Psoas muscle (tissue), 8 donors: ENCODE results near the gene TOE1. TPM values are rescaled to one million over a fixed set of nuclear protein-coding genes. Genes with fewer than 3 reads are reported as not detected.

Source experiments
- ATAC-seq, 4 donors: fragments of 200-7000 bp; cut with Tn5 transposase; one replicate each; pipeline ENCODE4 v1.9.1; 2020; ENCODE audit warnings: moderate library complexity in 3 of 4, mild to moderate bottlenecking in 2 of 4
- DNase-seq, 2 donors: peaks; one replicate each; pipeline ENCODE4 v3.0.0-alpha.2; 2020
- H3K27ac ChIP-seq: fragments of 200-600 bp; one replicate; pipeline ENCODE4 v1.8.0; 2022
- H3K27me3 ChIP-seq, 3 donors: fragments of 200-600 bp in 1 of 3; one replicate each; pipeline versions ENCODE4 v1.6.1 to v1.8.0; 2013 to 2022; ENCODE audit warnings: low read length in 2 of 3, mild to moderate bottlenecking in 2 of 3, moderate library complexity in 1 of 3; ENCODE audit not compliant: insufficient read depth in 3 of 3
- H3K36me3 ChIP-seq, 2 donors: fragments of 200-600 bp in 1 of 2; one replicate each; pipeline versions ENCODE4 v1.6.1 to v1.8.0; 2013 to 2022; ENCODE audit warnings: low read depth in 1 of 2, mild to moderate bottlenecking in 1 of 2, moderate library complexity in 1 of 2; ENCODE audit not compliant: insufficient read depth in 1 of 2
- H3K4me1 ChIP-seq: fragments of 200-600 bp; one replicate; pipeline ENCODE4 v1.8.0; 2022
- H3K4me3 ChIP-seq: fragments of 200-600 bp; one replicate; pipeline ENCODE4 v1.8.0; 2022; ENCODE audit warnings: mild to moderate bottlenecking
- H3K9me3 ChIP-seq: fragments of 200-600 bp; one replicate; pipeline ENCODE4 v1.8.0; 2022
- WGBS, 3 donors: extraction: QIAGEN DNeasy Blood & Tissue Kit; methylation state at CpG; one replicate each; pipeline versions ENCODE4 v1.1.6 to v1.1.7; 2013; 5-methylcytosine and 5-hydroxymethylcytosine counted together
- intact Hi-C, 2 donors: fragments of 100-400 bp; cut with DNase I; formaldehyde crosslinking; loops; one replicate each; pipeline versions ENCODE4 v1.11.0 to v1.14.2; 2022
- polyA plus RNA-seq, 3 donors: library from polyadenylated mRNA; stranded (reverse); fragments of 200-250 nt; gene quantifications; one replicate each; pipeline ENCODE4 v1.2.3, GENCODE V29; 2013
- total RNA-seq, 4 donors: library from RNA; stranded (reverse); fragmentation: NEBNext Ultra II Directional in 2 of 4; extraction: Animal tissue kit (Norgen Biotek cat#: 25700) in 2 of 4; gene quantifications; one replicate each; pipeline versions ENCODE4 v1.2.1 to v1.2.4, GENCODE V29; 2021 to 2023
- TF ChIP-seq, protein P1 (sequence below): fragments of 200-600 bp; IDR thresholded peaks from one replicate; pipeline ENCODE4 v1.8.0; 2022; ENCODE audit warnings: antibody characterized with exemption
- donor health status: healthy with polysubstance abuse.
- donor health status: DM: no; HTN: no; CAD: no; lungs with moderate emphysema.
- donor health status: Bipolar disorder and iron deficiency.
- donor health status: healthy.
- donor health status: DM: yes; HTN: yes; CAD: no.
- donor health status: DM: no; HTN: no; CAD: no.
- donor health status: DM: no; HTN: no; CAD: no.
- donor health status: DM: yes; HTN: yes; CAD: no.

TOE1 gene
- total and polyA plus RNA-seq, 7 donors: 2.7 to 6.7 (median 3.9) TPM

DNA sequence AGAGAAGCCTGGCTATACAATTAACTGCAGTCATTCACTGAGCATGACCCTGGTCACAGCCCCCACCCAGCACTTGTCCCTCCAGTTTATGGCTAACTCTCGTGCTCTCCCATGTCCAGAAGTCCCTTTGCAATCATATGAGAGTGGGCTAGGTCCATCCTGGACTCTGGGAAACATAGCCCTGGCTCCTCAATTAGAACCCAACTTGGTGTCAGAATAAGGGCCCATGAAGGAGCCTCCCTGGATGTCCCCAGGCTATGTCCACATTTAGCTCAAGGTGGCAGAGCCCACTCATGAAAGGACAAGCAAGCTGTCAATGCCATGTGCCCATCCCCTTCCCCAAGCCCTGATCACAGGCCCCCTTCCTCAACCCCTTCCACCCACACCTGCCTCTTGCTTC is 40.7 kb upstream of the TOE1 start:
- no peak overlapping the region for H3K27ac ChIP-seq
- no peaks in the 10 kb centered on the region for H3K27me3 ChIP-seq
- TF ChIP-seq, protein P1, sequence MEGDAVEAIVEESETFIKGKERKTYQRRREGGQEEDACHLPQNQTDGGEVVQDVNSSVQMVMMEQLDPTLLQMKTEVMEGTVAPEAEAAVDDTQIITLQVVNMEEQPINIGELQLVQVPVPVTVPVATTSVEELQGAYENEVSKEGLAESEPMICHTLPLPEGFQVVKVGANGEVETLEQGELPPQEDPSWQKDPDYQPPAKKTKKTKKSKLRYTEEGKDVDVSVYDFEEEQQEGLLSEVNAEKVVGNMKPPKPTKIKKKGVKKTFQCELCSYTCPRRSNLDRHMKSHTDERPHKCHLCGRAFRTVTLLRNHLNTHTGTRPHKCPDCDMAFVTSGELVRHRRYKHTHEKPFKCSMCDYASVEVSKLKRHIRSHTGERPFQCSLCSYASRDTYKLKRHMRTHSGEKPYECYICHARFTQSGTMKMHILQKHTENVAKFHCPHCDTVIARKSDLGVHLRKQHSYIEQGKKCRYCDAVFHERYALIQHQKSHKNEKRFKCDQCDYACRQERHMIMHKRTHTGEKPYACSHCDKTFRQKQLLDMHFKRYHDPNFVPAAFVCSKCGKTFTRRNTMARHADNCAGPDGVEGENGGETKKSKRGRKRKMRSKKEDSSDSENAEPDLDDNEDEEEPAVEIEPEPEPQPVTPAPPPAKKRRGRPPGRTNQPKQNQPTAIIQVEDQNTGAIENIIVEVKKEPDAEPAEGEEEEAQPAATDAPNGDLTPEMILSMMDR: no peak
- peaks cover 5% of the 10 kb centered on the region for H3K4me1 ChIP-seq
- no peak for DNase-seq
- H3K36me3 ChIP-seq: no peaks in the 10 kb centered on the region
- no peak for ATAC-seq
- H3K9me3 ChIP-seq: no peaks in the 10 kb centered on the region
- 69 to 77% (median 73%) methylated on average over 1 of the region's 1 CpG for WGBS, 3 donors
- H3K4me3 ChIP-seq: no peak overlapping the region
- intact Hi-C loops: loop anchor here in 1 of 2 donors (5.0 to 10.0 kb wide), 3 partner anchors 94 to 512 kb away; partner anchors contain the start of genes BEST4, PTCH2 and ZSWIM5

DNA sequence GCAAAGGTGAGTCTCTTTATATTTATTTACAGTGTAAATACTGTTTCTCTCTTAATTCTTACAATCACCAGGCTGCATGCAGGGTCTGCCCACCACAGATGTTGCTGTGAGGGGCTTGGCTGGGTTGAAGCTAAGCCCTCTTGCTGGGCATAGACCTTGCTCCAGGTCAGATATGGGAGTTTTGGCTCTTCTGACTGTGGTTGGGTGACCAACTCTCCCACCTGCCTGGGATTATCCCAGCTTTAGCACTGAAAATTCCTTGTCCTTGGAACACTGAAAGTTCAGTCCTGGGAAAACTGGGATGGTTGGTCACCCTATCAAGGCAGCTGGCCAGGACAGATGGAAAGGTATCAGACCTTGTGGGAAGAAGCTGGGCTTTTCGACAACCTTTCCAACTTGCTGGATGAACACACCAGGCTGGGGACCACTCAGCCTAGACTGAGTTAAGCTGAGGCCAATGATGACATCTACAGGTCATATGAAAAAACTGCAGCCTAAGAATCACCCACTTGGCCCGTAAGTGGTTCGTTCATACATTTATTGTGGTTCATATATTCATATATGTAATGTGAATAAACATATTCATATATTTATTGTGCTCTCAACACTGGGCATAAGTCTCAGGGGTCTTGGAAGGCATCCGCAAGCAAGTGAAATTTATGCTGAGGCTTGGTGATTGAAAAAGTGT is 39.8 kb upstream of the TOE1 start:
- H3K36me3 ChIP-seq: no peaks in the 10 kb centered on the region
- no peak overlapping the region for H3K4me3 ChIP-seq
- H3K27ac ChIP-seq: no peak overlapping the region
- TF ChIP-seq, protein P1: peak; percentile 77
- no peaks in the 10 kb centered on the region for H3K27me3 ChIP-seq
- DNase-seq (no peak), ATAC-seq (no peak)
- 7 to 11% (median 9%) methylated on average over 4 of the region's 4 CpGs for WGBS, 3 donors
- H3K9me3 ChIP-seq: no peaks in the 10 kb centered on the region
- H3K4me1 ChIP-seq: peaks cover 13% of the 10 kb centered on the region
- intact Hi-C loops: loop anchor here (1.0 to 10.0 kb wide), 6 partner anchors 95 to 513 kb away; partner anchors contain the start of genes BEST4 (in 1 of the 2), PTCH2 (in 1 of the 2) and ZSWIM5 (in 1 of the 2)

DNA sequence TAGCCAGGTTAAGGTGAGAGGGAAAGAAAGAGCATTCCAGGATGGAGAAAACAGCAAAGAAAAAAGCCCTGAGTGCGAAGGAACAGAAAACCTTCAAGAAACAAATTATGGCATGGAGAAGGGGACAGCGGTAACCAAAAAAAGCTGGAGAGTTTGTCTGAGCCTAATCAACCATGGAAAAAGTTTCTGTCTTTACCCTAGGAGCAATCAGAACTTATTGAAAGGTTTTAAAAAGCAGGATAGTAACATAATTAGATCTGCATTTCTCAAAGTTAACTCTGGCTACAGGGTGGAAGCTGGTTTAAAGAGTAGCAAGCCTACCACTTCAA is 39.3 kb upstream of the TOE1 start:
- TF ChIP-seq, protein P1: no peak
- WGBS, 3 donors: 63 to 72% (median 72%) methylated on average over 2 of the region's 2 CpGs

DNA sequence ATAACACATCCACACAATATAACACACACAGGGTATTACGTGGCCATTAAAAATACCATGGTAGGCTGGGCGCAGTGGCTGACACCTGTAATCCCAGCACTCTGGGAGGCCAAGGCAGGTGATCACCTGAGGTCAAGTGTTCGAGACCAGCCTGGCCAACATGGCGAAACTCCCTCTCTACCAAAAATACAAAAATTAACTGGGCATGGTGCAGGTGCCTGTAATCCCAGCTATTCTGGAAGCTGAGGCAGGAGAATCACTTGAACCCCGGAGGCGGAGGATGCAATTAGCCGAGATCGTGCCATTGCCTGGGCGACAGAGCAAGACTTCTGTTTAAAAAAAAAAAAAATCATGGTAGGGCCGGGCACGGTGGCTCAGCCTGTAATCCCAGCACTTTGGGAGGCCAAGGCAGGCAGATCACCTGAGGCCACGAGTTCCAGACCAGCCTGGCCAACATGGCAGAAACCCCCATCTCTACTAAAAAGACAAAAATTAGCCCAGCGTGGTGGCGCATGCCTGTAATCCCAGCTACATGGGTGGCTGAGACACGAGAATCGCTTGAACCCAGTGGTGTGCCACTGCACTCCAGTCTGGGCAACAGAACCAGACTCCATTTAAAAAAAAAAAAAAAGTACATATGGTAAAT is 37.3 kb upstream of the TOE1 start:
- Histone ChIP-seq H3K9me3 (no peaks in the 10 kb centered on the region), H3K36me3 (no peaks in the 10 kb centered on the region), H3K27ac (peak overlapping the region; percentile 83), H3K4me1 (peaks cover 14% of the 10 kb centered on the region), H3K27me3 (no peaks in the 10 kb centered on the region), H3K4me3 (peak overlapping the region; percentile 75)
- ATAC-seq: no peak
- TF ChIP-seq, protein P1: no peak
- intact Hi-C loops: loop anchor here in 1 of 2 donors (5.0 kb wide), 1 partner anchor 465 kb away; no protein-coding TSS in a partner anchor
- DNase-seq: no peak
- WGBS, 3 donors: 80 to 83% (median 83%) methylated on average over 16 of the region's 16 CpGs

More for the DNA sequence above, 39.3 kb upstream of the TOE1 start:
- Histone ChIP-seq H3K4me1 (peaks cover 14% of the 10 kb centered on the region), H3K36me3 (no peaks in the 10 kb centered on the region), H3K27me3 (no peaks in the 10 kb centered on the region), H3K27ac (no peak overlapping the region), H3K4me3 (no peak overlapping the region), H3K9me3 (no peaks in the 10 kb centered on the region)
- DNase-seq: no peak
- intact Hi-C loops: loop anchor here (1.0 to 5.0 kb wide), 3 partner anchors 286 to 463 kb away; no protein-coding TSS in a partner anchor
- ATAC-seq: no peak
